HepG2 (cell line): ENCODE measurements around the gene TCP11L1. TPM values are rescaled to one million over a fixed set of nuclear protein-coding genes. Genes with fewer than 3 reads are reported as not detected.

Experiments used
- BORCS8-MEF2B ChIP-seq: sonication (generic); formaldehyde crosslinking; IDR thresholded peaks from 2 replicates; pipeline ENCODE4 v1.8.0; 2022; ENCODE audit warnings: mild to moderate bottlenecking, missing genetic modification reagents
- E2F1 ChIP-seq: sonication (generic); formaldehyde crosslinking; IDR thresholded peaks from 2 replicates; pipeline ENCODE4 v1.5.0; 2020; ENCODE audit warnings: missing genetic modification reagents
- EP300 ChIP-seq, 3 experiments: sonication (generic) in 1 of 3; formaldehyde crosslinking in 1 of 3; IDR thresholded peaks; 2 replicates each; pipeline versions ENCODE4 v1.5.1 to v1.6.1; 2011 to 2020; ENCODE audit warnings: low read depth in 2 of 3, low read length in 2 of 3, borderline replicate concordance in 1 of 3, improper control_type of control experiment in 1 of 3, mild to moderate bottlenecking in 1 of 3, missing genetic modification reagents in 1 of 3, moderate library complexity in 1 of 3
- GABPA ChIP-seq, 2 experiments: IDR thresholded peaks; 2 replicates each; pipeline ENCODE4 v1.6.1; 2011 to 2016; ENCODE audit warnings: low read depth in 2 of 2, low read length in 1 of 2, missing biosample characterization in 1 of 2, missing genetic modification characterization in 1 of 2
- JUN ChIP-seq: sonication (generic); formaldehyde crosslinking; IDR thresholded peaks from 2 replicates; pipeline ENCODE4 v1.4.0; 2020; ENCODE audit warnings: mild to moderate bottlenecking, missing genetic modification reagents
- KAT2B ChIP-seq: fragments of 150-350 bp; IDR thresholded peaks from 2 replicates; pipeline ENCODE4 v1.6.1; 2014; ENCODE audit warnings: low read depth, low read length, borderline replicate concordance
- KDM1A ChIP-seq: IDR thresholded peaks from 2 replicates; pipeline ENCODE4 v1.6.1; 2016; ENCODE audit warnings: missing compliant biosample characterization
- MAZ ChIP-seq, 2 experiments: sonication (generic) in 1 of 2; formaldehyde crosslinking in 1 of 2; IDR thresholded peaks; 2 replicates each; pipeline versions ENCODE4 v1.5.0 to v1.6.1; 2012 to 2020; ENCODE audit warnings: low read depth in 2 of 2, mild to moderate bottlenecking in 2 of 2, borderline replicate concordance in 1 of 2, improper control_type of control experiment in 1 of 2, low read length in 1 of 2, missing genetic modification reagents in 1 of 2, moderate library complexity in 1 of 2
- PHF21A ChIP-seq: sonication (generic); formaldehyde crosslinking; IDR thresholded peaks from 2 replicates; pipeline ENCODE4 v1.5.0; 2020; ENCODE audit warnings: mild to moderate bottlenecking, missing genetic modification reagents
- SMARCC2 ChIP-seq: fragments of 450-650 bp; IDR thresholded peaks from 2 replicates; pipeline ENCODE4 v1.6.1; 2017; ENCODE audit warnings: antibody characterized with exemption, mild to moderate bottlenecking
- SRF ChIP-seq: IDR thresholded peaks from 2 replicates; pipeline ENCODE4 v1.6.1; 2011; ENCODE audit warnings: mild to moderate bottlenecking, low read depth, low read length, moderate library complexity
- SRSF1 ChIP-seq: fragments of 200-400 bp; formaldehyde crosslinking; optimal IDR thresholded peaks from 2 replicates; pipeline ENCODE3; 2017; ENCODE audit warnings: mild to moderate bottlenecking, low read depth, low read length, moderate library complexity
- ZFY ChIP-seq: sonication (generic); formaldehyde crosslinking; IDR thresholded peaks from 2 replicates; pipeline ENCODE4 v1.4.0; 2020; ENCODE audit warnings: missing genetic modification reagents
- ZNF329 ChIP-seq: sonication (generic); formaldehyde crosslinking; IDR thresholded peaks from 2 replicates; pipeline ENCODE4 v1.9.0; 2021; ENCODE audit warnings: low read depth, mild to moderate bottlenecking, missing genetic modification reagents
- ZNF382 ChIP-seq: sonication (generic); formaldehyde crosslinking; IDR thresholded peaks from 2 replicates; pipeline ENCODE4 v1.5.0; 2020; ENCODE audit warnings: missing genetic modification reagents, mild to moderate bottlenecking, borderline replicate concordance
- ZNF646 ChIP-seq: sonication (generic); formaldehyde crosslinking; IDR thresholded peaks from 2 replicates; pipeline ENCODE4 v1.9.0; 2021; ENCODE audit warnings: mild to moderate bottlenecking, missing genetic modification reagents
- ZSCAN20 ChIP-seq: sonication (generic); formaldehyde crosslinking; IDR thresholded peaks from 2 replicates; pipeline ENCODE4 v1.4.0; 2020; ENCODE audit warnings: missing genetic modification reagents, mild to moderate bottlenecking, borderline replicate concordance
- ZSCAN5A ChIP-seq: sonication (generic); formaldehyde crosslinking; IDR thresholded peaks from 2 replicates; pipeline ENCODE4 v1.8.0; 2022; ENCODE audit warnings: mild to moderate bottlenecking, missing genetic modification reagents, borderline replicate concordance
- polyA plus RNA-seq, 8 experiments: library from polyadenylated mRNA; depleted of rRNA in 3 of 8; stranded (reverse) in 7 of 8; unstranded in 1 of 8; fragments of >200 nt; fragmentation: Illumina TruSeq in 4 of 8; extraction: Trizol in 4 of 8; gene quantifications; 2 replicates each; pipeline versions ENCODE4 v1.2.1 to v1.2.3, GENCODE V29; 2011 to 2016; ENCODE audit warnings: low read depth in 4 of 8, missing spikeins in 1 of 8, mixed read lengths in 1 of 8; ENCODE audit not compliant: insufficient read depth in 1 of 8
- total RNA-seq, 5 experiments: library from RNA; depleted of rRNA; stranded (reverse); fragments of >200 nt; fragmentation: Illumina TruSeq; extraction: Trizol; gene quantifications; 2 replicates each; pipeline ENCODE4 v1.2.3, GENCODE V29; 2016; ENCODE audit warnings: low read depth in 1 of 5

Gene TCP11L1
- total and polyA plus RNA-seq, 2 of the 13 experiments (the other 11 are each of a cell fraction or from before 2014, with no cell fraction given) = 7.9 to 10.1 TPM

- no peak for TF ChIP-seq MAZ (IDR thresholded peaks at IDR 0.05; ENCODE audit: borderline replicate concordance, low read depth, low read length)
- TF ChIP-seq MAZ (CRISPR knock-in tag; IDR thresholded peaks at IDR 0.05; ENCODE audit: low read depth) = peak; percentile 77; the same call in 1 of the 2 replicates
- TF ChIP-seq SRSF1 = peak; percentile 68
- TF ChIP-seq KAT2B = no peak
- TF ChIP-seq ZNF329 = no peak; the same call in 1 of the 2 replicates
- TF ChIP-seq GABPA (IDR thresholded peaks at IDR 0.05; ENCODE audit: low read depth, low read length) = no peak
- no peak for TF ChIP-seq GABPA (CRISPR knock-in tag; IDR thresholded peaks at IDR 0.05; ENCODE audit: low read depth)
- TF ChIP-seq ZFY (CRISPR knock-in tag) = peak; percentile 93
- peak; percentile 43; the same call in 1 of the 2 replicates for TF ChIP-seq KDM1A (CRISPR knock-in tag)
- TF ChIP-seq BORCS8-MEF2B (CRISPR knock-in tag) = peak; percentile 73; the same call in 1 of the 2 replicates
- peak; percentile 82; the same call in 1 of the 2 replicates for TF ChIP-seq E2F1 (CRISPR knock-in tag)
- TF ChIP-seq JUN (CRISPR knock-in tag) = no peak
- no peak for TF ChIP-seq SRF
- TF ChIP-seq PHF21A (CRISPR knock-in tag) = peak; percentile 35
- TF ChIP-seq SMARCC2 = no peak
- 0 out of 2 replicates have a peak, but pooled peaks have one; percentile 69 for TF ChIP-seq ZSCAN20
- no peak; a peak in 1 of 4 replicates for TF ChIP-seq EP300 (IDR thresholded peaks at IDR 0.05; ENCODE audit: low read depth in 2 of 2, low read length in 2 of 2)
- TF ChIP-seq EP300 (CRISPR knock-in tag; IDR thresholded peaks at IDR 0.05; ENCODE audit: borderline replicate concordance) = peak; percentile 18; the same call in 1 of the 2 replicates
- TF ChIP-seq ZNF646 = no peak
- no peak for TF ChIP-seq ZNF382 (CRISPR knock-in tag)
- TF ChIP-seq ZSCAN5A = peak; percentile 7; the same call in 1 of the 2 replicates
Observed at GRCh38 chr11:33015621-33016551, 23.5 kb upstream of the TCP11L1 start, which contains the start of gene DEPDC7 (continued).
